ENCODE measurements around the gene CNGA1. TPM values are rescaled to one million over a fixed set of nuclear protein-coding genes. Genes with fewer than 3 reads are reported as not detected.
A peak's percentile ranks its signal among the peaks of the same experiment; 100 is the strongest.

The CNGA1 gene
- total RNA-seq, 3 donors from 2014 or later = 2.2 to 17.8 (median 5.4) TPM

GRCh38 chr4:48049483-48049882 is 33.0 kb upstream of the CNGA1 start:
- H3K9me3 ChIP-seq = no peaks in the 10 kb centered on the region
- intact Hi-C loops (cut with DNase I, micrococcal nuclease) = no loop called here
- no peaks in the 10 kb centered on the region for H3K36me3 ChIP-seq (ENCODE audit: low read depth)
- no peak for TF ChIP-seq CTCF (IDR thresholded peaks at IDR 0.05)
- no peak overlapping the region for H3K4me3 ChIP-seq
- H3K4me1 ChIP-seq (ENCODE audit: low read depth) = peaks cover 10% of the 10 kb centered on the region
- DNase-seq = no peak
- ATAC-seq = no peak

- intact Hi-C loops (cut with DNase I, micrococcal nuclease) = no loop called here
- ATAC-seq (peak; percentile 78), DNase-seq (peak in 2 of 3 donors; percentile 33 to 36)
- Histone ChIP-seq H3K36me3 (ENCODE audit: low read depth) (no peaks in the 10 kb centered on the region), H3K9me3 (no peaks in the 10 kb centered on the region), H3K4me1 (ENCODE audit: low read depth) (peaks cover 10% of the 10 kb centered on the region), H3K4me3 (no peak overlapping the region)
- no peak for TF ChIP-seq CTCF (IDR thresholded peaks at IDR 0.05)
These were observed 31.4 kb upstream of the CNGA1 start for GRCh38 chr4:48047896-48048295.

GRCh38 chr4:48047421-48047844 is 31.0 kb upstream of the CNGA1 start:
- Histone ChIP-seq H3K4me3 (no peak overlapping the region), H3K9me3 (no peaks in the 10 kb centered on the region), H3K36me3 (ENCODE audit: low read depth) (no peaks in the 10 kb centered on the region), H3K4me1 (ENCODE audit: low read depth) (peaks cover 10% of the 10 kb centered on the region)
- ATAC-seq = peak; percentile 84
- peak in 1 of 3 donors; percentile 61 for DNase-seq
- no peak for TF ChIP-seq CTCF (IDR thresholded peaks at IDR 0.05)
- intact Hi-C loops (cut with DNase I, micrococcal nuclease) = no loop called here

- no peaks in the 10 kb centered on the region for H3K36me3 ChIP-seq (ENCODE audit: low read depth)
- ATAC-seq (no peak), DNase-seq (no peak)
- no peak overlapping the region for H3K4me3 ChIP-seq
- H3K9me3 ChIP-seq = no peaks in the 10 kb centered on the region
- intact Hi-C loops (cut with DNase I, micrococcal nuclease) = no loop called here
- TF ChIP-seq CTCF (IDR thresholded peaks at IDR 0.05) = no peak
- peaks cover 10% of the 10 kb centered on the region for H3K4me1 ChIP-seq (ENCODE audit: low read depth)
These were observed 29.6 kb upstream of the CNGA1 start for GRCh38 chr4:48046059-48046458.

- no peak for TF ChIP-seq CTCF (IDR thresholded peaks at IDR 0.05)
- no peak overlapping the region for H3K4me3 ChIP-seq
- ATAC-seq (no peak), DNase-seq (no peak)
- intact Hi-C loops (cut with DNase I, micrococcal nuclease) = no loop called here
- H3K4me1 ChIP-seq (ENCODE audit: low read depth) = peaks cover 10% of the 10 kb centered on the region
- no peaks in the 10 kb centered on the region for H3K9me3 ChIP-seq
- no peaks in the 10 kb centered on the region for H3K36me3 ChIP-seq (ENCODE audit: low read depth)
These were observed 27.8 kb upstream of the CNGA1 start for GRCh38 chr4:48044298-48044697.

GRCh38 chr4:48043504-48043903 is 27.0 kb upstream of the CNGA1 start:
- no peak for TF ChIP-seq CTCF (IDR thresholded peaks at IDR 0.05)
- DNase-seq (no peak), ATAC-seq (no peak)
- H3K36me3 ChIP-seq (ENCODE audit: low read depth) = no peaks in the 10 kb centered on the region
- intact Hi-C loops (cut with DNase I, micrococcal nuclease) = no loop called here
- no peak overlapping the region for H3K4me3 ChIP-seq
- peaks cover 10% of the 10 kb centered on the region for H3K4me1 ChIP-seq (ENCODE audit: low read depth)
- H3K9me3 ChIP-seq = no peaks in the 10 kb centered on the region
